IPS DF 4.7 (cell line): ENCODE results near the gene HMX2.

Source experiments
- DNase-seq: peaks from one replicate; pipeline ENCODE4 v3.0.0-alpha.2; 2013; ENCODE audit warnings: low spot score; ENCODE audit errors: extremely low read depth

Gene HMX2

GRCh38 chr10:123136806-123137642, 10.9 kb upstream of the HMX2 start:
- no peak for DNase-seq

GRCh38 chr10:123139165-123139520, 8.8 kb upstream of the HMX2 start:
- DNase-seq = no peak

- DNase-seq = no peak
Measured at GRCh38 chr10:123139521-123140163, 8.3 kb upstream of the HMX2 start.

- DNase-seq = no peak
Measured at GRCh38 chr10:123140164-123140982, 7.6 kb upstream of the HMX2 start.

GRCh38 chr10:123140983-123141390, 6.9 kb upstream of the HMX2 start:
- DNase-seq = no peak

GRCh38 chr10:123141791-123142700, 5.9 kb upstream of the HMX2 start:
- DNase-seq = no peak

- no peak for DNase-seq
Measured at GRCh38 chr10:123142701-123143161, 5.2 kb upstream of the HMX2 start.

- DNase-seq = no peak
Measured at GRCh38 chr10:123143162-123143824, 4.6 kb upstream of the HMX2 start.

GRCh38 chr10:123143825-123144168, 4.1 kb upstream of the HMX2 start:
- DNase-seq = no peak

GRCh38 chr10:123144697-123145541, 3.0 kb upstream of the HMX2 start:
- DNase-seq = no peak

- DNase-seq = no peak
Measured at GRCh38 chr10:123145542-123146012, 2.4 kb upstream of the HMX2 start.

GRCh38 chr10:123146013-123146893, 1.7 kb upstream of the HMX2 start:
- DNase-seq = no peak

- DNase-seq = no peak
Measured at GRCh38 chr10:123146894-123147634, 872 bp upstream of the HMX2 start.

- DNase-seq = no peak
Measured at GRCh38 chr10:123148414-123149161, 652 bp downstream of the HMX2 start.

GRCh38 chr10:123149162-123149567, 1.2 kb downstream of the HMX2 start:
- no peak for DNase-seq

GRCh38 chr10:123149568-123150270, 1.8 kb downstream of the HMX2 start:
- no peak for DNase-seq
